ENCODE results near the gene CASP12.

DNA sequence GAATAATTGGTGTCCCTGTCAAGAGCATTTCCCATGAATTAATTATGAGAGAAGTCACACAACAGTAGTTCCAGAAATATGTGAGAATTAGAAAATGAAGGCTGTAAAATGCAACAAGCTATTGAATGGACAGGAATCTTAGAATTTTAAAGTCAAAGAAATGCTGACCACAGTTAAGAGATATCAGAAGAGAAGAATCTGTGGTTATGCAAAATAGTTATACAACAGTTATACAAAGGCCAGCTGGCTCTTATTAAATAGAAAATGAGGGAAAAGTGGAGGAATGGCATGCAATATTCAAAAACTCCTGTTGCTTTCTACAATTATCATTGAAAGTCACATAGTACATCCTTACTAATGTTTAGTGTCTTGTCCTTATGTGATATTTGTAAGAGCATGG, 27.4 kb downstream of the CASP12 start:
- TF ChIP-seq POLR2A (IDR thresholded peaks at IDR 0.05; ENCODE audit: low read length) (no peak), TFCP2L1 (CRISPR knock-in tag; IDR thresholded peaks at IDR 0.05) (no peak), KDM1A (IDR thresholded peaks at IDR 0.05; ENCODE audit: low read depth) (no peak)
- TF ChIP-seq, protein P1, sequence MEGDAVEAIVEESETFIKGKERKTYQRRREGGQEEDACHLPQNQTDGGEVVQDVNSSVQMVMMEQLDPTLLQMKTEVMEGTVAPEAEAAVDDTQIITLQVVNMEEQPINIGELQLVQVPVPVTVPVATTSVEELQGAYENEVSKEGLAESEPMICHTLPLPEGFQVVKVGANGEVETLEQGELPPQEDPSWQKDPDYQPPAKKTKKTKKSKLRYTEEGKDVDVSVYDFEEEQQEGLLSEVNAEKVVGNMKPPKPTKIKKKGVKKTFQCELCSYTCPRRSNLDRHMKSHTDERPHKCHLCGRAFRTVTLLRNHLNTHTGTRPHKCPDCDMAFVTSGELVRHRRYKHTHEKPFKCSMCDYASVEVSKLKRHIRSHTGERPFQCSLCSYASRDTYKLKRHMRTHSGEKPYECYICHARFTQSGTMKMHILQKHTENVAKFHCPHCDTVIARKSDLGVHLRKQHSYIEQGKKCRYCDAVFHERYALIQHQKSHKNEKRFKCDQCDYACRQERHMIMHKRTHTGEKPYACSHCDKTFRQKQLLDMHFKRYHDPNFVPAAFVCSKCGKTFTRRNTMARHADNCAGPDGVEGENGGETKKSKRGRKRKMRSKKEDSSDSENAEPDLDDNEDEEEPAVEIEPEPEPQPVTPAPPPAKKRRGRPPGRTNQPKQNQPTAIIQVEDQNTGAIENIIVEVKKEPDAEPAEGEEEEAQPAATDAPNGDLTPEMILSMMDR (IDR thresholded peaks at IDR 0.05) = no peak
- TF ChIP-seq, protein P2, sequence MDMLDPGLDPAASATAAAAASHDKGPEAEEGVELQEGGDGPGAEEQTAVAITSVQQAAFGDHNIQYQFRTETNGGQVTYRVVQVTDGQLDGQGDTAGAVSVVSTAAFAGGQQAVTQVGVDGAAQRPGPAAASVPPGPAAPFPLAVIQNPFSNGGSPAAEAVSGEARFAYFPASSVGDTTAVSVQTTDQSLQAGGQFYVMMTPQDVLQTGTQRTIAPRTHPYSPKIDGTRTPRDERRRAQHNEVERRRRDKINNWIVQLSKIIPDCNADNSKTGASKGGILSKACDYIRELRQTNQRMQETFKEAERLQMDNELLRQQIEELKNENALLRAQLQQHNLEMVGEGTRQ (IDR thresholded peaks at IDR 0.05) = no peak
